ENCODE results near the gene LRRC73. TPM values are rescaled to one million over a fixed set of nuclear protein-coding genes. Genes with fewer than 3 reads are reported as not detected.

Gene LRRC73
- total RNA-seq, 1 donor from 2014 or later: 0.26 TPM

- DNase-seq (ENCODE audit: low read depth): no peak
- TF ChIP-seq CTCF (IDR thresholded peaks at IDR 0.05; ENCODE audit: insufficient read depth, low read length, severe bottlenecking): no peak
- H3K27me3 ChIP-seq (ENCODE audit: control insufficient read depth, insufficient read depth, low read length): no peaks in the 10 kb centered on the region
- H3K4me3 ChIP-seq (ENCODE audit: low read depth, low read length): peak overlapping the region; percentile 88
- peaks cover 39% of the 10 kb centered on the region for H3K36me3 ChIP-seq (ENCODE audit: control insufficient read depth, insufficient read depth, low read length)
- FAIRE-seq: no peak
Observed at GRCh38 chr6:43515808-43516207, 5.7 kb upstream of the LRRC73 start.

- FAIRE-seq (no peak), DNase-seq (ENCODE audit: low read depth) (no peak)
- no peak overlapping the region for H3K4me3 ChIP-seq (ENCODE audit: low read depth, low read length)
- H3K36me3 ChIP-seq (ENCODE audit: control insufficient read depth, insufficient read depth, low read length): peaks cover 25% of the 10 kb centered on the region
- no peak for TF ChIP-seq CTCF (IDR thresholded peaks at IDR 0.05; ENCODE audit: insufficient read depth, low read length, severe bottlenecking)
- H3K27me3 ChIP-seq (ENCODE audit: control insufficient read depth, insufficient read depth, low read length): no peaks in the 10 kb centered on the region
Observed at GRCh38 chr6:43511824-43512415, 1.8 kb upstream of the LRRC73 start.

- Histone ChIP-seq H3K27me3 (ENCODE audit: control insufficient read depth, insufficient read depth, low read length) (no peaks in the 10 kb centered on the region), H3K4me3 (ENCODE audit: low read depth, low read length) (peak overlapping the region; percentile 49), H3K36me3 (ENCODE audit: control insufficient read depth, insufficient read depth, low read length) (peaks cover 25% of the 10 kb centered on the region)
- no peak for DNase-seq (ENCODE audit: low read depth)
- TF ChIP-seq CTCF (IDR thresholded peaks at IDR 0.05; ENCODE audit: insufficient read depth, low read length, severe bottlenecking): no peak
- no peak for FAIRE-seq
Observed at GRCh38 chr6:43510827-43511163, 649 bp upstream of the LRRC73 start.

- TF ChIP-seq CTCF (IDR thresholded peaks at IDR 0.05; ENCODE audit: insufficient read depth, low read length, severe bottlenecking): no peak
- H3K36me3 ChIP-seq (ENCODE audit: control insufficient read depth, insufficient read depth, low read length): peaks cover 26% of the 10 kb centered on the region
- no peak for FAIRE-seq
- H3K27me3 ChIP-seq (ENCODE audit: control insufficient read depth, insufficient read depth, low read length): no peaks in the 10 kb centered on the region
- H3K4me3 ChIP-seq (ENCODE audit: low read depth, low read length): peak overlapping the region; percentile 49
- DNase-seq (ENCODE audit: low read depth): no peak
Observed at GRCh38 chr6:43509142-43509983, 783 bp downstream of the LRRC73 start.

GRCh38 chr6:43508481-43509141, 1.5 kb downstream of the LRRC73 start:
- Histone ChIP-seq H3K36me3 (ENCODE audit: control insufficient read depth, insufficient read depth, low read length) (peaks cover 23% of the 10 kb centered on the region), H3K27me3 (ENCODE audit: control insufficient read depth, insufficient read depth, low read length) (no peaks in the 10 kb centered on the region), H3K4me3 (ENCODE audit: low read depth, low read length) (no peak overlapping the region)
- no peak for TF ChIP-seq CTCF (IDR thresholded peaks at IDR 0.05; ENCODE audit: insufficient read depth, low read length, severe bottlenecking)
- DNase-seq (ENCODE audit: low read depth): no peak
- no peak for FAIRE-seq

All from bronchial epithelial cell (primary cell).